ENCODE data around the gene HNMT.

Gene HNMT

DNA sequence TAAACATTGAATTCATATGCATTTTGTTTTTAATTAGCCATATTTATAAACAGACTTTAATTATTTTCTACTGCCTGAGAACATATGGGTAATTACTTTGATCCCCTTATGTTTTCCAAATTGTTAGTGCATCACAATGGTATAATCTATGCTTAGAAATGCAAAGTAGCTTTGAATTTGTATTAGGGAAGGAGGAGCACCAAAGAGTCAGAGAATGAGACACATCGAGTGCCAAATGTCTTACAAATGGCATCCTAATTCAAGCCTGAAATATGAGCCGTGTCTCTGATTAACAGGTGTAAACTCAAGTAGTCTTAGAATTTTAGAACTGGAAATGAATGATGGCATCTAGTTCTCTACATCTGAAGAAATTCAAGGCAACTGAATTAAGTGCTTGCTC lies 8.7 kb upstream of the HNMT start:
- no peak for DNase-seq (ENCODE audit: low spot score)
- TF ChIP-seq, protein P1, sequence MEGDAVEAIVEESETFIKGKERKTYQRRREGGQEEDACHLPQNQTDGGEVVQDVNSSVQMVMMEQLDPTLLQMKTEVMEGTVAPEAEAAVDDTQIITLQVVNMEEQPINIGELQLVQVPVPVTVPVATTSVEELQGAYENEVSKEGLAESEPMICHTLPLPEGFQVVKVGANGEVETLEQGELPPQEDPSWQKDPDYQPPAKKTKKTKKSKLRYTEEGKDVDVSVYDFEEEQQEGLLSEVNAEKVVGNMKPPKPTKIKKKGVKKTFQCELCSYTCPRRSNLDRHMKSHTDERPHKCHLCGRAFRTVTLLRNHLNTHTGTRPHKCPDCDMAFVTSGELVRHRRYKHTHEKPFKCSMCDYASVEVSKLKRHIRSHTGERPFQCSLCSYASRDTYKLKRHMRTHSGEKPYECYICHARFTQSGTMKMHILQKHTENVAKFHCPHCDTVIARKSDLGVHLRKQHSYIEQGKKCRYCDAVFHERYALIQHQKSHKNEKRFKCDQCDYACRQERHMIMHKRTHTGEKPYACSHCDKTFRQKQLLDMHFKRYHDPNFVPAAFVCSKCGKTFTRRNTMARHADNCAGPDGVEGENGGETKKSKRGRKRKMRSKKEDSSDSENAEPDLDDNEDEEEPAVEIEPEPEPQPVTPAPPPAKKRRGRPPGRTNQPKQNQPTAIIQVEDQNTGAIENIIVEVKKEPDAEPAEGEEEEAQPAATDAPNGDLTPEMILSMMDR (IDR thresholded peaks at IDR 0.05; ENCODE audit: extremely low read depth, missing control alignments) = no peak

- no peak for DNase-seq (ENCODE audit: low spot score)
- TF ChIP-seq, protein P1 (IDR thresholded peaks at IDR 0.05; ENCODE audit: extremely low read depth, missing control alignments) = no peak
Observed at GRCh38 chr2:137957033-137957432, 7.2 kb upstream of the HNMT start.

GRCh38 chr2:137959166-137959565 lies 5.1 kb upstream of the HNMT start:
- TF ChIP-seq, protein P1 (IDR thresholded peaks at IDR 0.05; ENCODE audit: extremely low read depth, missing control alignments) = no peak
- no peak for DNase-seq (ENCODE audit: low spot score)

- DNase-seq (ENCODE audit: low spot score) = no peak
- TF ChIP-seq, protein P1 (IDR thresholded peaks at IDR 0.05; ENCODE audit: extremely low read depth, missing control alignments) = no peak
Observed at GRCh38 chr2:137960223-137960622, 4.0 kb upstream of the HNMT start.

- TF ChIP-seq, protein P1 (IDR thresholded peaks at IDR 0.05; ENCODE audit: extremely low read depth, missing control alignments) = no peak
- DNase-seq (ENCODE audit: low spot score) = no peak
Observed at GRCh38 chr2:137961602-137962001, 2.7 kb upstream of the HNMT start.

DNA sequence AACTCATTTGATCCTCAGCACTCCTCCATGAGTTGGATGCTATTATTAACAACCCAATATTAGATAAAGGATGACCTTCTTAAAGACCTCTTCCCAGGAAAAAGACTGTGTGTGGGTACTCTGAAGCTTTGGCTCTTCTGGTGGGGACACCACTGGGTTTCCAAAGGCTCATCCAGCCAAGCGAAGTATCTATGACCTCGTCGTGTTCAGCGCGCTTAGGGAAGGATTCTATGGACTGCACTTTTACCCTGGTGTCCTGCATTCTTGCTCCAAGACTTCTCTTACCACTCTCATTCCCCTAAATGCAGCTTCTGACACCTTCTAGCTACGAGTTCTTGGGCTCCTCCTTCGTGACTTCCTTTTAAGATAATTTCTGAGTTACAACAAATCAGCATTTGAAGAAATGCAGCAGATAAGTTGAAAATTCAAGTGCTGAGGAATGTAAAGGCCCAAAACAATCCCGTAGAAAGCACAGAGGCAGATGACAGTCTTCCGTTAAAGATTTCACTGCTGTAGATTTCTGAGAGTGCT lies 673 bp upstream of the HNMT start:
- TF ChIP-seq, protein P1 (IDR thresholded peaks at IDR 0.05; ENCODE audit: extremely low read depth, missing control alignments) = no peak
- DNase-seq (ENCODE audit: low spot score) = no peak

DNA sequence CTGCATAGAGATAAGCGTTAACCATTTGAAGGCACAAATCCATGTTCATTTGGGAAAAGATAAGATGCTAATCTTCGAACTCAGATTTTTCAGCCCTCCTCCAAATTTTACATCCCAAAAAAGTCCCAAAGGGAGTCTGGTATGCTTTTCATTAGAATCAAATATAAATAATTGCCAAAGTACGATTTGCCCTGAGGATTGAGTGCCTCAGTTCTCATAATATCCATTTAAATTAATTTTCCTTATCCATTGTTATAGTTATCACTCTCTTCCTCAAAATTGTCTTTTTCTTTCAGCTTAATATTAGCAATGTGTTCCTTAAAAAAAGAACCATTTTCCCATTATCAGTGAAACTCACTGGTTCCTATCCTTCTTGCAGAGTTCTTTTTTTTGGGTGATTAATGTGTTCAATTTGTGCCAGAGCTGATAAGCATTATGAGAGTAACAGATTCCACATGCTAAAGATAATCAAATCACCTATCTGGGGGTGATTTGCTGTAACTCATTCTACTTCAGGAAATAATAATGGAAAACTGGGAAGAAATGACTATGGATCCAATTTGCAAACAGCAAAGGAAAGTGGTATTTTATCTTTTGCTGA lies 686 bp downstream of the HNMT start:
- TF ChIP-seq, protein P1 (IDR thresholded peaks at IDR 0.05; ENCODE audit: extremely low read depth, missing control alignments) = no peak
- no peak for DNase-seq (ENCODE audit: low spot score)

Measured in GM20000 (cell line).